Ishikawa (cell line): ENCODE measurements around the gene DDAH1.

Source experiments
- CEBPB ChIP-seq: IDR thresholded peaks from 2 replicates; pipeline ENCODE4 v1.6.1; 2012
- CREB1 ChIP-seq: IDR thresholded peaks from 2 replicates; pipeline ENCODE4 v1.6.1; 2012; ENCODE audit warnings: low read depth
- EGR1 ChIP-seq: IDR thresholded peaks from 2 replicates; pipeline ENCODE4 v1.6.1; 2012
- EP300 ChIP-seq: IDR thresholded peaks from 2 replicates; pipeline ENCODE4 v1.6.1; 2012; ENCODE audit warnings: borderline replicate concordance
- FOXM1 ChIP-seq: IDR thresholded peaks from 2 replicates; pipeline ENCODE4 v1.6.1; 2012; ENCODE audit warnings: low read depth, borderline replicate concordance
- MAX ChIP-seq: IDR thresholded peaks from 2 replicates; pipeline ENCODE4 v1.6.1; 2012
- NFIC ChIP-seq: IDR thresholded peaks from 2 replicates; pipeline ENCODE4 v1.6.1; 2012
- RAD21 ChIP-seq: IDR thresholded peaks from 2 replicates; pipeline ENCODE4 v1.6.1; 2012; ENCODE audit warnings: low read depth
- REST ChIP-seq: IDR thresholded peaks from 2 replicates; pipeline ENCODE4 v1.6.1; 2012; ENCODE audit warnings: low read depth, mild to moderate bottlenecking
- TAF1 ChIP-seq: IDR thresholded peaks from 2 replicates; pipeline ENCODE4 v1.6.1; 2012; ENCODE audit warnings: low read depth, mild to moderate bottlenecking
- TCF12 ChIP-seq: IDR thresholded peaks from 2 replicates; pipeline ENCODE4 v1.6.1; 2012; ENCODE audit warnings: low read depth
- TEAD4 ChIP-seq: IDR thresholded peaks from 2 replicates; pipeline ENCODE4 v1.6.1; 2012
- YY1 ChIP-seq: IDR thresholded peaks from 2 replicates; pipeline ENCODE4 v1.6.1; 2012; ENCODE audit warnings: low read depth
- ZBTB7A ChIP-seq: IDR thresholded peaks from 2 replicates; pipeline ENCODE4 v1.6.1; 2012; ENCODE audit warnings: low read depth
- TF ChIP-seq, protein P1 (sequence below): IDR thresholded peaks from 2 replicates; pipeline ENCODE4 v1.6.1; 2012

Gene DDAH1

GRCh38 chr1:85283475-85284199, 181.3 kb downstream of the DDAH1 start:
- TF ChIP-seq, protein P1, sequence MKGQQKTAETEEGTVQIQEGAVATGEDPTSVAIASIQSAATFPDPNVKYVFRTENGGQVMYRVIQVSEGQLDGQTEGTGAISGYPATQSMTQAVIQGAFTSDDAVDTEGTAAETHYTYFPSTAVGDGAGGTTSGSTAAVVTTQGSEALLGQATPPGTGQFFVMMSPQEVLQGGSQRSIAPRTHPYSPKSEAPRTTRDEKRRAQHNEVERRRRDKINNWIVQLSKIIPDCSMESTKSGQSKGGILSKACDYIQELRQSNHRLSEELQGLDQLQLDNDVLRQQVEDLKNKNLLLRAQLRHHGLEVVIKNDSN = no peak
- TF ChIP-seq ZBTB7A (no peak), EGR1 (peak; percentile 24; the same call in 1 of the 2 replicates), RAD21 (no peak), YY1 (no peak), CEBPB (peak; percentile 84), EP300 (no peak)

GRCh38 chr1:85282424-85282823, 182.5 kb downstream of the DDAH1 start:
- no peak for TF ChIP-seq REST
- no peak for TF ChIP-seq TCF12
- no peak for TF ChIP-seq FOXM1
- no peak for TF ChIP-seq CEBPB
- no peak for TF ChIP-seq TEAD4
- TF ChIP-seq EGR1 = no peak
- no peak for TF ChIP-seq EP300
- TF ChIP-seq YY1 = no peak
- TF ChIP-seq MAX = no peak
- no peak for TF ChIP-seq CREB1
- TF ChIP-seq TAF1 = no peak
- TF ChIP-seq, protein P1 = no peak

- TF ChIP-seq, protein P1 = no peak
- no peak for TF ChIP-seq REST
Measured at GRCh38 chr1:85280636-85281035, 184.3 kb downstream of the DDAH1 start.

DNA sequence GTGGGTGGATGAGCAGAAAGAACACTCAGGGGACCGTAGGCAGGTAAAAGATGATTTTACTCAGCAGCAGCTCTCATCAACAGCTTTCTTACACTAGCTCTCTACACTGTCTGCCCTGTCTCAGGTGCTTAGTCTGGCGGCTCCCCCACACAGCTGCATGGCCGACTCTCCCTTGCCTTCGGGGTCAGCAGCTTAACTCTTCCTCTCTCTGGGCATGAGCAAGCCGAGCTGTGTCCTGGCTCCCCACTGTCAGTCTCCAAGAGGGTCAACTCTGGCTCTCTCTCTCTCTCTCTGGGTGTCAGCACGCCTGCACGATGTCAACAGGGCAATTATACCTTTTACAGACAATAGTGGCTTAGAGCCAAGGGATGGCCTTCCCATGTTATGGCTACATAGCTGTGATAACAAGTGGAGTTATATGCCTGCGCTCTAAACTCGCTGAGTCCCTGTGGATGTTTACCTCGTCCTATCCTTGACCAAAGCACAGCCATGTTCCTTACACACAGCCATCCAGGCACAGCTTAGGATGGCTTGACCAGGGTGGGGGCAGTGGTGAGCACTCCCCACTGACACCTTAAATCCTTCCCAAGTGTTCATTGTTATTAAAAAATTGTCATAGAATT, 185.4 kb downstream of the DDAH1 start:
- no peak for TF ChIP-seq EP300
- no peak for TF ChIP-seq ZBTB7A
- TF ChIP-seq CREB1 = no peak
- TF ChIP-seq TCF12 = no peak
- no peak for TF ChIP-seq EGR1
- TF ChIP-seq FOXM1 = no peak
- TF ChIP-seq, protein P1 = no peak
- no peak for TF ChIP-seq REST
- TF ChIP-seq TEAD4 = no peak
- TF ChIP-seq NFIC = no peak
- TF ChIP-seq YY1 = no peak
- no peak for TF ChIP-seq MAX
- TF ChIP-seq RAD21 = no peak
- TF ChIP-seq CEBPB = no peak
- no peak for TF ChIP-seq TAF1
